ENCODE data around the gene UBAP1L. TPM values are rescaled to one million over a fixed set of nuclear protein-coding genes. Genes with fewer than 3 reads are reported as not detected.

The UBAP1L gene
- total and polyA plus RNA-seq, 8 donors: 1.8 to 5.3 (median 3.0) TPM; not detected in 2

DNA sequence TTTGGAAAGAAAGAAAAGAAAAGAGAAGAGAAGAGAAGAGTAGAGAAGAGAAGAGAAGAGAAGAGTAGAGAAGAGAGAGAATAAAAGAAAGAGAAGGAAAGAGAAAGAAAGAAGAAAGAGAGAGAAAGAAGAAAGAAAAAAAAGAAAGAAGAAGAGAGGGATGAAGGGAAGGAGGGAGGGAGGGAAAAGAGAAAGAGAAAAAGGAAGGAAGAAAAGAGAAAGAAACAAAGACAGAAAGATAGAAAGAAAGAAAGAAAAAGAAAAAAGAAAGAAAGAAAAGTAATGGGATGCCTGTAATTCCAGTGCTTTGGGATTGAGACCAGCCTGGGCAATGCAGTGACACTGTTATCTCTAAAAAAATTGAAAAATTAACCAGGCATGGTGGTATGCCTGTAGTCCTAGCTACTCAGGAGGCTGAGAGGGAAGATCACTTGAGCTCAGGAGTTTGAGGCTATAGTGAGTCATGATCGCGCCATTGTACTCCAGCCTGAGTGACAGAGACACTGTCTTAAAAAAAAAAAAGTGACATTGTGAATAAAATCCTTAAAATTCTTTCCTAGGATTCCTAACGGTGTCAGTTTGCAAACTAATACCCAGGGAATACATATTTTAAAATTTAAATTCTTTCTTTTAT, 48.9 kb downstream of the UBAP1L start:
- DNase-seq: no peak
- Histone ChIP-seq H3K4me3 (peak overlapping the region; percentile 44 to 51 (median 46)), H3K4me1 (peaks cover 29 to 49% (median 39%) of the 10 kb centered on the region in 4 donors), H3K9me3 (no peaks in the 10 kb centered on the region), H3K36me3 (no peaks in the 10 kb centered on the region), H3K27ac (peak overlapping the region in 4 of 5 donors; percentile 72 to 88 (median 82)), H3K27me3 (peaks cover 4 to 46% (median 22%) of the 10 kb centered on the region in 3 donors)
- WGBS, 5 donors: 53 to 72% (median 66%) methylated on average over 3 of the region's 3 CpGs
- intact Hi-C loops (cut with DNase I; ENCODE audit: low total_unique reads): no loop called here
- no peak for TF ChIP-seq EP300 (IDR thresholded peaks at IDR 0.05)
- no peak for TF ChIP-seq POLR2AphosphoS5 (IDR thresholded peaks at IDR 0.05)
- no peak for TF ChIP-seq POLR2A (IDR thresholded peaks at IDR 0.05)
- TF ChIP-seq, protein P1, sequence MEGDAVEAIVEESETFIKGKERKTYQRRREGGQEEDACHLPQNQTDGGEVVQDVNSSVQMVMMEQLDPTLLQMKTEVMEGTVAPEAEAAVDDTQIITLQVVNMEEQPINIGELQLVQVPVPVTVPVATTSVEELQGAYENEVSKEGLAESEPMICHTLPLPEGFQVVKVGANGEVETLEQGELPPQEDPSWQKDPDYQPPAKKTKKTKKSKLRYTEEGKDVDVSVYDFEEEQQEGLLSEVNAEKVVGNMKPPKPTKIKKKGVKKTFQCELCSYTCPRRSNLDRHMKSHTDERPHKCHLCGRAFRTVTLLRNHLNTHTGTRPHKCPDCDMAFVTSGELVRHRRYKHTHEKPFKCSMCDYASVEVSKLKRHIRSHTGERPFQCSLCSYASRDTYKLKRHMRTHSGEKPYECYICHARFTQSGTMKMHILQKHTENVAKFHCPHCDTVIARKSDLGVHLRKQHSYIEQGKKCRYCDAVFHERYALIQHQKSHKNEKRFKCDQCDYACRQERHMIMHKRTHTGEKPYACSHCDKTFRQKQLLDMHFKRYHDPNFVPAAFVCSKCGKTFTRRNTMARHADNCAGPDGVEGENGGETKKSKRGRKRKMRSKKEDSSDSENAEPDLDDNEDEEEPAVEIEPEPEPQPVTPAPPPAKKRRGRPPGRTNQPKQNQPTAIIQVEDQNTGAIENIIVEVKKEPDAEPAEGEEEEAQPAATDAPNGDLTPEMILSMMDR (IDR thresholded peaks at IDR 0.05): no peak

DNA sequence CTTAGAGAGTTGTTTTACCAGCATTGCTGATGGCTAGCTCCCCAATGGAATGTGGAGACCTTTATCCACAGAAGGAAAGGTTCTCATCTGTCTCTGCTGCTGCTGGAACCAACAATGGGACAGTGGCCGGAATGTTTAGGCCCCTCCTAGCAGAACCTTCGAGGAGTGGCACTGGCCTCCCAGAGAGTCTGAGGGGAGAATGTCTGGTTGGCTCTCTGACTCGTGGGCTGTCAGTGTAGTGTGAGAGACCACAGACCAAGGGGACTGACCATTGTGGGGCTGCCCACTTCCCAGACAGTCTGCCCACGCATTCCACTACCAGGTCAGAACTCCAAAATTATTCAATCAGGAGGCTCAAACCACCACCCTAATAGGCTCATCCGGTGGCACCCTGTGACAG, 52.3 kb downstream of the UBAP1L start:
- TF ChIP-seq, protein P1 (IDR thresholded peaks at IDR 0.05): no peak
- TF ChIP-seq POLR2AphosphoS5 (IDR thresholded peaks at IDR 0.05) (no peak), EP300 (IDR thresholded peaks at IDR 0.05) (no peak), POLR2A (IDR thresholded peaks at IDR 0.05) (no peak)
- intact Hi-C loops (cut with DNase I; ENCODE audit: low total_unique reads): no loop called here
- Histone ChIP-seq H3K4me1 (peaks cover 3 to 31% (median 8%) of the 10 kb centered on the region in 4 donors), H3K36me3 (peaks cover 0 to 18% (median 3%) of the 10 kb centered on the region in 4 donors), H3K27me3 (peaks cover under 1 to 31% (median 12%) of the 10 kb centered on the region in 3 donors), H3K9me3 (no peaks in the 10 kb centered on the region), H3K27ac (peak overlapping the region in 3 of 5 donors; percentile 1 to 26 (median 17)), H3K4me3 (no peak overlapping the region)
- DNase-seq: no peak
- WGBS, 5 donors: 53 to 80% (median 77%) methylated on average over 4 to 5 of the region's 5 CpGs

DNA sequence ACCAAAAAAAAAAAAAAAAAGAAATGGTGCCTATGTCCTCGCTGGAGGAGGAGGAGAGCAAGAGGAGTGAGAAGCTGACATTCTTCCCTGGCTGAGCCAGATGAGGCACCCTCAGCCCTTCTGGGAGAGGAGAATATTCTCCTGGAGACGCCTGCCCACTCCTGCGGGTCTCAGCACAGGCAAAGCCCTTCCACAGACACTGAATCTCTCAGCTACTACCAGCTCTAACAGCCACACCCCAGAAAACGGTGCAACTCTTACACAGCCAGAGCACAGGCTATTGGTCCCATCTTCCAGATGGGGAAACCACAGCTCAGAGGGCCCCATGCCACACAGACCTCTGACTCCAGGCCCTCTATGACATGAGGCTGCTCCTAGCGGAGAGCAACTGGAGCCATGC, 52.9 kb downstream of the UBAP1L start:
- WGBS, 5 donors: 82 to 92% (median 85%) methylated on average over 4 to 5 of the region's 5 CpGs
- TF ChIP-seq, protein P1 (IDR thresholded peaks at IDR 0.05): no peak
- TF ChIP-seq POLR2AphosphoS5 (IDR thresholded peaks at IDR 0.05) (no peak), EP300 (IDR thresholded peaks at IDR 0.05) (no peak), POLR2A (IDR thresholded peaks at IDR 0.05) (no peak)
- Histone ChIP-seq H3K27ac (no peak overlapping the region), H3K4me1 (peaks cover 0 to 31% (median 4%) of the 10 kb centered on the region in 4 donors), H3K36me3 (peaks cover 0 to 23% (median 3%) of the 10 kb centered on the region in 4 donors), H3K4me3 (no peak overlapping the region), H3K27me3 (peaks cover 0 to 24% (median 5%) of the 10 kb centered on the region in 3 donors), H3K9me3 (no peaks in the 10 kb centered on the region)
- DNase-seq: no peak
- intact Hi-C loops (cut with DNase I; ENCODE audit: low total_unique reads): no loop called here

DNA sequence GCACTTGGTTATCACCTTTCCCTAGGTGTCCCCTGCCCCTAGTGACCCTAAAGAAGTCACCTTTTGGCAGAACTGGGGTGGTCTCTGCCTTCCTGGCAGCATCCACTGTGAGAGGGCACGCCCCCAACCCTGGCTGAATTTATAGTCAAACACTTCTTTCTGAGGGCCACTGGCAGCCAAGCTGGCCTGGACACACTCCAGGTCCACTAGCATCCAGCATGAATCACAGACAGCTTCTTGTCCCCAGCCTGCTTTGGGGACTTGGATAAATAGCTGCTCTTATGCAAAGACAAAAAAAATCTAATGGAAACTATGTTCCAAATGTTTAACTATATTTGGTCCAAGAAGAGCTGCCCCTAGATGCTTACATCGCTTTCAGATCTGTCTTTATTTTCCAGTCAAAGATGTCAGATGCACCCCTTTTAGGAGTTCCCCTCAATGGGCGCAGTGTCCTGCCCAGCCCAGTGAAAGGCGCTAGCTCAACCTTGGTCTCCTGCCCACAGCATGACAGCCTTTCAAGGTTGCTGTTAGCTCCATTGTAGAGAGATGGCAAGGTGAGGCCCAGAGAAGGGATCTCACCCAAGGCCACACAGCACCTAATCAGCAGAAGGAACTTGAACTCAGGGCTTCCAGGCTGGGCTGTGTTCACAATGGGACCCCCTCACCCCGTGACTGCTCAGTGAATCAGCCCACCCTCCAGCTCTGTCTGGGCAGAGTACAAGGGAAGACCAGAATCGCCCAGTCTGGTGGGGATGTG, 54.2 kb downstream of the UBAP1L start:
- Histone ChIP-seq H3K36me3 (peaks cover 0 to 23% (median 3%) of the 10 kb centered on the region in 4 donors), H3K27ac (peak overlapping the region in 4 of 5 donors; percentile 25 to 38 (median 32)), H3K4me3 (no peak overlapping the region), H3K9me3 (no peaks in the 10 kb centered on the region), H3K27me3 (peaks cover 0 to 12% (median 0%) of the 10 kb centered on the region in 3 donors), H3K4me1 (peaks cover 0 to 42% (median 3%) of the 10 kb centered on the region in 4 donors)
- WGBS, 5 donors: 78 to 89% (median 81%) methylated on average over 6 of the region's 6 CpGs
- peak in 1 of 2 donors; percentile 50 for DNase-seq
- intact Hi-C loops (cut with DNase I; ENCODE audit: low total_unique reads): no loop called here
- TF ChIP-seq, protein P1 (IDR thresholded peaks at IDR 0.05): no peak
